Measurements from ENCODE around the gene SH2D1A.

- TF ChIP-seq CTCF (IDR thresholded peaks at IDR 0.05) (no peak), EZH2 (IDR thresholded peaks at IDR 0.05; ENCODE audit: borderline replicate concordance, insufficient read depth, low read depth, low read length, poor library complexity, severe bottlenecking) (no peak)
Measured at GRCh38 chrX:124346117-124346876, at the start of gene SH2D1A.
